ENCODE results near the gene B3GNT8.
"Not testable (repeated sequence)": the region's sequence is repeated elsewhere in the genome, so short reads cannot be mapped to it uniquely, and the experiment has no call there.

B3GNT8 gene

DNA sequence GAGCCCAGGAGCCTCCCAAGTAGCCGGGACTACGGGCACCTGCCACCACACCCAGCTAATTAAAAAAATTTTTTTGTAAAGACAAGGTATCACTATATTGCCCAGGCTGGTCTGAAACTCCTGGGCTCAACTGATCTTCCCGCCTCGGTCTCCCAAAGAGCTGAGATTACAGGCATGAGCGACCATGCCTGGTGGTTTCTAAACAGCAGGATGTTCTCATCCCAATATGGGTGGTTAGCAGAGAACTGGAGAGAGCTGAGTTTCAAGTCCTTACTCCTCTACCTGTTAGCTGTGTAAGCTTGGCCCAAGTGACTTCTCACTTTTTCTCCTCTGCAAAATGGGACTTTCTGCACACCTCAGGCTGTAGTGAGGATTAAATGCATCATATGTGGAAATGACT is 42.8 kb downstream of the B3GNT8 start:
- DNase-seq: no peak

DNA sequence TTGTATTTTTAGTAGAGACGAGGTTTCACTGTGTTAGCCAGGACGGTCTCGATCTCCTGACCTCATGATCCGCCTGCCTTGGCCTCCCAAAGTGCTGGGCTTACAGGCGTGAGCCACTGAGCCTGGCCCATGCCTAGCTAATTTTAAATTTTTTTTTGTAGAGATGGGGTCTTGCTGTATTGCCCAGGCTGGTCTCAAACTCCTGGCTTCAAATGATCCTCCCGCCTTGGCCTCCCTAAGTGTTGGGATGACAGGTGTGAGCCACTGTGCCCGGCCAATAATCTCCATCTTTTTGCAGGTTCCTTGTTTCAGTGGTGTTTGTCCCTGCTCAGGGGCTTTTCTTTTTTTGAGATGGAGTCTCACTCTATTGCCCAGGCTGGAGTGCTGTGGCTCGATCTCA is 45.6 kb downstream of the B3GNT8 start:
- not testable (repeated sequence) for DNase-seq

DNA sequence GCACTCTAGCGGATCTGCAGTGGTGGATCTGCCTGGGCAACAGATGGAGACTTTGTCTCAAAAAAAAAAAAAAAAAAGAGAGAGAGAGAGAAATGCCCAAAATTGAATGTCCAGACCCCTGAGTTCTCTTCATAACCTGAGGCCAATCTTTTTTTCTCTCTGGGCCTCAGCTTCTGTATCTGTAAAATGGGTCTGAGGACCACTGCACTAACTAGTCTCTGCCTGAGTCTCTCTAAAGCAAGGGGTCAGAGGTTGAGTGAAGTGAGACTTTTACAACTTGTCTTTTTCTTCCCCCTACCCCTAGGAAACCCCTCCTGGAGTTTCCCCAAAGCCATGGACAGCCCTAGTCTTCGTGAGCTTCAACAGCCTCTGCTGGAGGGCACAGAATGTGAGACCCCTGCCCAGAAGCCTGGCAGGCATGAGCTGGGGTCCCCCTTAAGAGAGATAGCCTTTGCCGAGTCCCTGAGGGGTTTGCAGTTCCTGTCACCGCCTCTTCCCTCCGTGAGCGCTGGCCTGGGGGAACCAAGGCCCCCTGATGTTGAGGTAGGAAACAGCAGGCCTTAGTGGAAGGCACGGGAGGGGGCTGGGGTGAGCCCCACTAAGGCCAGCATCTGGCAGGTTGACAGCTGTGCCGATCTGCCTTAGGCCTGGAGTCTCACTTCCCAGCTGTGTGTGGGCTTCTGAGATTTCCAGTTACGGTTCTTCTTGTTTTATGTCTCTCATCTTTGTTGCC is 49.0 kb downstream of the B3GNT8 start:
- DNase-seq: peak; percentile 80

GRCh38 chr19:41376998-41377365 is 50.2 kb downstream of the B3GNT8 start:
- no peak for DNase-seq

- peak; percentile 49 for DNase-seq
Observed at GRCh38 chr19:41376241-41376997, 50.8 kb downstream of the B3GNT8 start, which contains the start of gene TMEM91. Gene TMEM91 (plus strand): TSS chr19:41376533. CDS start chr19:41378310, 1,777 bp downstream.

Measured in hematopoietic multipotent progenitor cell treated with erythropoietin and hydrocortisone succinate and interleukin-3 and kit ligand, for 4 days (in vitro differentiated cells).